ENCODE measurements around the gene CELA2A. TPM values are rescaled to one million over a fixed set of nuclear protein-coding genes. Genes with fewer than 3 reads are reported as not detected.

The CELA2A gene
- total and polyA plus RNA-seq, 10 of the 15 experiments (the other 5 are each of a cell fraction or from before 2014, with no cell fraction given): 0.90 TPM; not detected in 9

DNA sequence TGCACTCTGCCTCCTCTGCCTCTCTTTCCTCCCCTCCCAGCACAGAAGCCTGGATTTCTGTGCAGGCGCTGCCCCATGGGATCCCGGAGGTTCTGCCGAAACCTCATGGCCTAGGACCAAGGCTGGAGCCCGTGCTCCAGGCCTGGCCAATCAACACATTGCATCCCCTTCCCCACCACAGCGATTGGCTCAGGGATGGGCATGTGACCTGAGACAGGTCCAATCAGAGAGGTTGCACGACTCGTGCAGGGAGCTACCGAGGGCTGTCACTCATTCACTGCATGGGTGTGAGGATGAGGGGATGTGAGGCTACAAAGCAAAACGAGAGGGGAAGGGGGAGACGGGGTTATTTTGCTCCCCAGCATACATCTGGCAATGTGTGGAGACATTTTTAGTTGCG lies 16.1 kb downstream of the CELA2A start (continued):
- TF ChIP-seq, protein P1, sequence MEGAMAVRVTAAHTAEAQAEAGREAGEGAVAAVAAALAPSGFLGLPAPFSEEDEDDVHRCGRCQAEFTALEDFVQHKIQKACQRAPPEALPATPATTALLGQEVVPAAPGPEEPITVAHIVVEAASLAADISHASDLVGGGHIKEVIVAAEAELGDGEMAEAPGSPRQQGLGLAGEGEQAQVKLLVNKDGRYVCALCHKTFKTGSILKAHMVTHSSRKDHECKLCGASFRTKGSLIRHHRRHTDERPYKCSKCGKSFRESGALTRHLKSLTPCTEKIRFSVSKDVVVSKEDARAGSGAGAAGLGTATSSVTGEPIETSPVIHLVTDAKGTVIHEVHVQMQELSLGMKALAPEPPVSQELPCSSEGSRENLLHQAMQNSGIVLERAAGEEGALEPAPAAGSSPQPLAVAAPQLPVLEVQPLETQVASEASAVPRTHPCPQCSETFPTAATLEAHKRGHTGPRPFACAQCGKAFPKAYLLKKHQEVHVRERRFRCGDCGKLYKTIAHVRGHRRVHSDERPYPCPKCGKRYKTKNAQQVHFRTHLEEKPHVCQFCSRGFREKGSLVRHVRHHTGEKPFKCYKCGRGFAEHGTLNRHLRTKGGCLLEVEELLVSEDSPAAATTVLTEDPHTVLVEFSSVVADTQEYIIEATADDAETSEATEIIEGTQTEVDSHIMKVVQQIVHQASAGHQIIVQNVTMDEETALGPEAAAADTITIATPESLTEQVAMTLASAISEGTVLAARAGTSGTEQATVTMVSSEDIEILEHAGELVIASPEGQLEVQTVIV (IDR thresholded peaks at IDR 0.05; ENCODE audit: borderline replicate concordance, partially characterized antibody): no peak
- no peak for TF ChIP-seq CBX3 (IDR thresholded peaks at IDR 0.05; ENCODE audit: borderline replicate concordance, low read depth)
- TF ChIP-seq HDAC6 (IDR thresholded peaks at IDR 0.05; ENCODE audit: unreplicated experiment): no peak
- no peak for TF ChIP-seq SMC3 (IDR thresholded peaks at IDR 0.05; ENCODE audit: borderline replicate concordance, low read length)
- TF ChIP-seq, protein P2, sequence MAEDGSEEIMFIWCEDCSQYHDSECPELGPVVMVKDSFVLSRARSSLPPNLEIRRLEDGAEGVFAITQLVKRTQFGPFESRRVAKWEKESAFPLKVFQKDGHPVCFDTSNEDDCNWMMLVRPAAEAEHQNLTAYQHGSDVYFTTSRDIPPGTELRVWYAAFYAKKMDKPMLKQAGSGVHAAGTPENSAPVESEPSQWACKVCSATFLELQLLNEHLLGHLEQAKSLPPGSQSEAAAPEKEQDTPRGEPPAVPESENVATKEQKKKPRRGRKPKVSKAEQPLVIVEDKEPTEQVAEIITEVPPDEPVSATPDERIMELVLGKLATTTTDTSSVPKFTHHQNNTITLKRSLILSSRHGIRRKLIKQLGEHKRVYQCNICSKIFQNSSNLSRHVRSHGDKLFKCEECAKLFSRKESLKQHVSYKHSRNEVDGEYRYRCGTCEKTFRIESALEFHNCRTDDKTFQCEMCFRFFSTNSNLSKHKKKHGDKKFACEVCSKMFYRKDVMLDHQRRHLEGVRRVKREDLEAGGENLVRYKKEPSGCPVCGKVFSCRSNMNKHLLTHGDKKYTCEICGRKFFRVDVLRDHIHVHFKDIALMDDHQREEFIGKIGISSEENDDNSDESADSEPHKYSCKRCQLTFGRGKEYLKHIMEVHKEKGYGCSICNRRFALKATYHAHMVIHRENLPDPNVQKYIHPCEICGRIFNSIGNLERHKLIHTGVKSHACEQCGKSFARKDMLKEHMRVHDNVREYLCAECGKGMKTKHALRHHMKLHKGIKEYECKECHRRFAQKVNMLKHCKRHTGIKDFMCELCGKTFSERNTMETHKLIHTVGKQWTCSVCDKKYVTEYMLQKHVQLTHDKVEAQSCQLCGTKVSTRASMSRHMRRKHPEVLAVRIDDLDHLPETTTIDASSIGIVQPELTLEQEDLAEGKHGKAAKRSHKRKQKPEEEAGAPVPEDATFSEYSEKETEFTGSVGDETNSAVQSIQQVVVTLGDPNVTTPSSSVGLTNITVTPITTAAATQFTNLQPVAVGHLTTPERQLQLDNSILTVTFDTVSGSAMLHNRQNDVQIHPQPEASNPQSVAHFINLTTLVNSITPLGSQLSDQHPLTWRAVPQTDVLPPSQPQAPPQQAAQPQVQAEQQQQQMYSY (CRISPR knock-in tag; IDR thresholded peaks at IDR 0.05): no peak

DNA sequence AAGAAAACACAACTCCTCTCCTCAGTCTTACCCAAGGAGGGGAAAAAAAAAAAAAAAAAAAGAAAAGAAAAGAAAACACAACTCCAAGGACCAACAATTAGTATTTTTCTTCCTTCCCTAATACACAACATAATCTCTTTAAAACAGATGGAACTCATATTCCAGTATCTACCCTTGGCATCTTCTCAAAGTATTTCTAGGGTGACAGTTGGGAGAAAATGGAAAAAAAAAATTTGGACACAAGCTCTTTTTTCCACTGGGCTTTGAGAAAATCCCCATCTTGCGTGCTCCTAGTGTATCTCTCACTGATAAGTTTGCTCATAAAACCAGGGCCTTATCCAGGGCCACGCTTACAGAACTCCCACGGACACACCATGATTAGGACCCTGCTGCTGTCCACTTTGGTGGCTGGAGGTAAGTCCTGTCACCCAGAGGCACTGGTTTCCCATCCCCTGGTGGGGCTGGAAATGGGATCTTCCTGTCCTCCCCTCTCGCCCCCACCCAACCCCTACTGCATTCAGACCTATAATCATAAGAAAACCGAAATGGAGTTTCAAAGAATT lies 19.3 kb downstream of the CELA2A start, which contains the start of gene CELA2B:
CELA2B (plus strand) TSS at position 353 of the 563 bp plus-strand sequence; CDS start at position 375, 22 bp downstream.
- POLR2A ChIA-PET: no interaction called here
- CTCF ChIA-PET: no interaction called here
- FAIRE-seq (no peak), DNase-seq (ENCODE audit: low read depth, low spot score) (no peak), ATAC-seq (no peak)
- 27% methylated on average over 5 of the region's 5 CpGs for WGBS (ENCODE audit: insufficient coverage, insufficient replicate concordance, low lambda C conversion rate, missing lambda C conversion rate)
- Histone ChIP-seq H4K20me1 (ENCODE audit: control insufficient read depth, insufficient read depth) (no peaks in the 10 kb centered on the region), H3K9me3 (replicated peaks; ENCODE audit: control insufficient read depth, insufficient read depth, low read length) (no peaks in the 10 kb centered on the region), H2AFZ (ENCODE audit: control insufficient read depth, low read depth, low read length) (no peak within 1 kb of the TSS), H3K4me1 (ENCODE audit: control insufficient read depth, insufficient read depth, low read length) (no peaks in the 10 kb centered on the region), H3K9ac (ENCODE audit: control insufficient read depth, insufficient read depth, low read length) (no peak within 1 kb of the TSS), H3K4me2 (ENCODE audit: control insufficient read depth, insufficient read depth) (no peak within 1 kb of the TSS), H3K4me3 (no peak within 1 kb of the TSS), H3K79me2 (ENCODE audit: control insufficient read depth, insufficient read depth, low read length) (no peaks in the 10 kb centered on the region), H3K36me3 (ENCODE audit: control insufficient read depth in 2 of 2, insufficient read depth in 2 of 2, low read length in 1 of 2) (no peaks in the 10 kb centered on the region), H3K27ac (ENCODE audit: control insufficient read depth, insufficient read depth) (no peak within 1 kb of the TSS), H3K27me3 (replicated peaks in 1 of 2; ENCODE audit: control insufficient read depth in 2 of 2, insufficient read depth in 2 of 2, low read length in 1 of 2) (no peaks in the 10 kb centered on the region)
- BruUV-seq (replicated peaks): no TSS peak
- RAD21 ChIA-PET (ENCODE audit: unreplicated experiment): no interaction called here
- in situ Hi-C loops (cut with MboI) (no loop called here), intact Hi-C loops (cut with micrococcal nuclease; ENCODE audit: unreplicated experiment) (no loop called here)
- TF ChIP-seq YY1 (IDR thresholded peaks at IDR 0.05; ENCODE audit: low read depth, low read length) (no peak), NR2C2 (IDR thresholded peaks at IDR 0.05; ENCODE audit: borderline replicate concordance, control insufficient read depth, insufficient read length, low read depth) (no peak), POLR2AphosphoS2 (IDR thresholded peaks at IDR 0.05; ENCODE audit: low read depth, low read length) (no peak), RAD21 (IDR thresholded peaks at IDR 0.05; ENCODE audit: insufficient read depth, low read depth, low read length) (no peak), SIN3A (IDR thresholded peaks at IDR 0.05; ENCODE audit: low read depth, low read length) (no peak)
- TF ChIP-seq, protein P3, sequence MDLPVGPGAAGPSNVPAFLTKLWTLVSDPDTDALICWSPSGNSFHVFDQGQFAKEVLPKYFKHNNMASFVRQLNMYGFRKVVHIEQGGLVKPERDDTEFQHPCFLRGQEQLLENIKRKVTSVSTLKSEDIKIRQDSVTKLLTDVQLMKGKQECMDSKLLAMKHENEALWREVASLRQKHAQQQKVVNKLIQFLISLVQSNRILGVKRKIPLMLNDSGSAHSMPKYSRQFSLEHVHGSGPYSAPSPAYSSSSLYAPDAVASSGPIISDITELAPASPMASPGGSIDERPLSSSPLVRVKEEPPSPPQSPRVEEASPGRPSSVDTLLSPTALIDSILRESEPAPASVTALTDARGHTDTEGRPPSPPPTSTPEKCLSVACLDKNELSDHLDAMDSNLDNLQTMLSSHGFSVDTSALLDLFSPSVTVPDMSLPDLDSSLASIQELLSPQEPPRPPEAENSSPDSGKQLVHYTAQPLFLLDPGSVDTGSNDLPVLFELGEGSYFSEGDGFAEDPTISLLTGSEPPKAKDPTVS (IDR thresholded peaks at IDR 0.05; ENCODE audit: low read depth, low read length): no peak
- TF ChIP-seq, protein P4, sequence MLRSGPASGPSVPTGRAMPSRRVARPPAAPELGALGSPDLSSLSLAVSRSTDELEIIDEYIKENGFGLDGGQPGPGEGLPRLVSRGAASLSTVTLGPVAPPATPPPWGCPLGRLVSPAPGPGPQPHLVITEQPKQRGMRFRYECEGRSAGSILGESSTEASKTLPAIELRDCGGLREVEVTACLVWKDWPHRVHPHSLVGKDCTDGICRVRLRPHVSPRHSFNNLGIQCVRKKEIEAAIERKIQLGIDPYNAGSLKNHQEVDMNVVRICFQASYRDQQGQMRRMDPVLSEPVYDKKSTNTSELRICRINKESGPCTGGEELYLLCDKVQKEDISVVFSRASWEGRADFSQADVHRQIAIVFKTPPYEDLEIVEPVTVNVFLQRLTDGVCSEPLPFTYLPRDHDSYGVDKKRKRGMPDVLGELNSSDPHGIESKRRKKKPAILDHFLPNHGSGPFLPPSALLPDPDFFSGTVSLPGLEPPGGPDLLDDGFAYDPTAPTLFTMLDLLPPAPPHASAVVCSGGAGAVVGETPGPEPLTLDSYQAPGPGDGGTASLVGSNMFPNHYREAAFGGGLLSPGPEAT (IDR thresholded peaks at IDR 0.05; ENCODE audit: low read depth): no peak
- SMC1A ChIA-PET (ENCODE audit: uncharacterized antibody, unreplicated experiment): no interaction called here
